PC-3 (cell line): Measurements from ENCODE around the gene TRRAP.

Source experiments
- CTCF ChIP-seq: fragments of 300-600 bp; sonication (generic); conservative IDR thresholded peaks from 2 replicates; pipeline ENCODE4 v1.5.1; 2017; ENCODE audit warnings: antibody characterized with exemption, low read depth, mild to moderate bottlenecking, low read length
- EZH2 ChIP-seq: fragments of 300-600 bp; sonication (generic); IDR thresholded peaks from one replicate; pipeline ENCODE4 v1.6.1; 2017; ENCODE audit warnings: antibody characterized with exemption, mild to moderate bottlenecking, low read length; ENCODE audit not compliant: unreplicated experiment
- EZH2phosphoT487 ChIP-seq: fragments of 300-600 bp; sonication (generic); IDR thresholded peaks from 2 replicates; pipeline ENCODE4 v1.6.1; 2018; ENCODE audit warnings: mild to moderate bottlenecking, antibody characterized with exemption, low read length, borderline replicate concordance

GRCh38 chr7:98909487-98909886, 31.2 kb downstream of the TRRAP start:
- TF ChIP-seq CTCF, result no peak
- no peak for TF ChIP-seq EZH2
- no peak for TF ChIP-seq EZH2phosphoT487
